ENCODE results near the gene EXOC6B.
"Not testable (repeated sequence)": the region's sequence is repeated elsewhere in the genome, so short reads cannot be mapped to it uniquely, and the experiment has no call there.

EXOC6B gene

DNA sequence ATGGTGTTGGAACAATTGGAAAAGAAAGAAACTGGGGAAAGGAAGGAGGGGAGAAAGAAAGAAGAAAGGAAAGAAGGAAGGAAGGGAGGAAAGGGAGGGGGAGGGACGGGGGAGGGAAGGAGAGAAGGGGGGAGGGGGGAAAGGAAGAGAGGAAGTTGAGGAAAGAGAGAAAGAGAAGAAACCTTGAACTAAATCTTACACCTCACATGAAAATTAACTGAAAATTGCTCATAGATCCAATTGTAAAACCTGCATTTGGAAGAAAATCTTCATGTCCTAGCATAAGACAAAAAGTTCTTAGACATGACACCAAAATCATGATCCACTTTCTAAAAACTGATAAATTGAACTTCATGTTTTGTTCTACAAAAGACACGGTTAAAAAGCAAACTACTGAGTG, 163.8 kb downstream of the EXOC6B start:
- TF ChIP-seq PAX5 (IDR thresholded peaks at IDR 0.05; ENCODE audit: insufficient read depth, low read length, severe bottlenecking) (no peak), POLR2AphosphoS5 (IDR thresholded peaks at IDR 0.05; ENCODE audit: low read depth, low read length) (no peak)
- DNase-seq (ENCODE audit: insufficient read length, low spot score) (no peak), FAIRE-seq (no peak)

GRCh38 chr2:72649810-72650209, 176.0 kb downstream of the EXOC6B start:
- no peak for DNase-seq (ENCODE audit: insufficient read length, low spot score)
- TF ChIP-seq POU2F2 (IDR thresholded peaks at IDR 0.05; ENCODE audit: low read depth, low read length) (no peak), SPI1 (IDR thresholded peaks at IDR 0.05; ENCODE audit: low read depth, low read length) (no peak), POLR2AphosphoS5 (IDR thresholded peaks at IDR 0.05; ENCODE audit: low read depth, low read length) (no peak), POLR2A (IDR thresholded peaks at IDR 0.05; ENCODE audit: low read depth, low read length) (no peak), PAX5 (IDR thresholded peaks at IDR 0.05; ENCODE audit: insufficient read depth, low read length, severe bottlenecking) (no peak), TAF1 (IDR thresholded peaks at IDR 0.05; ENCODE audit: low read depth, low read length) (no peak)
- FAIRE-seq: no peak

DNA sequence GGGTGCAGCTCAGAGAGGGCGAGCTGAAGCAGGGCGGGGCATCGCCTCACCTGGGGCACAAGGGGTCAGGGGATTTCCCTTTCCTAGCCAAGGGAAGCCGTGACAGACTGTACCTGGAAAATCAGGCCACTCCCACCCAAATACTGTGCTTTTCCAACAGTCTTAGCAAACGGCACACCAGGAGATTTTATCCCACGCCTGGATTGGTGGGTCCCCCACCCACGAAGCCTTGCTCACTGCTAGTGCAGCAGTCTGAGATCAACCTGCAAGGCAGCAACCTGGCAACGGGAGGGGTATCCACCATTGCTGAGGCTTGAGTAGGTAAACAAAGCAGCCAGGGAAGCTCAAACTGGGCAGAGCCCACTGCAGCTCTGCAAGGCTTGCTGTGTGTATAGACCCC, 184.6 kb downstream of the EXOC6B start:
- FAIRE-seq; DNase-seq (ENCODE audit: insufficient read length, low spot score): not testable (repeated sequence)

DNA sequence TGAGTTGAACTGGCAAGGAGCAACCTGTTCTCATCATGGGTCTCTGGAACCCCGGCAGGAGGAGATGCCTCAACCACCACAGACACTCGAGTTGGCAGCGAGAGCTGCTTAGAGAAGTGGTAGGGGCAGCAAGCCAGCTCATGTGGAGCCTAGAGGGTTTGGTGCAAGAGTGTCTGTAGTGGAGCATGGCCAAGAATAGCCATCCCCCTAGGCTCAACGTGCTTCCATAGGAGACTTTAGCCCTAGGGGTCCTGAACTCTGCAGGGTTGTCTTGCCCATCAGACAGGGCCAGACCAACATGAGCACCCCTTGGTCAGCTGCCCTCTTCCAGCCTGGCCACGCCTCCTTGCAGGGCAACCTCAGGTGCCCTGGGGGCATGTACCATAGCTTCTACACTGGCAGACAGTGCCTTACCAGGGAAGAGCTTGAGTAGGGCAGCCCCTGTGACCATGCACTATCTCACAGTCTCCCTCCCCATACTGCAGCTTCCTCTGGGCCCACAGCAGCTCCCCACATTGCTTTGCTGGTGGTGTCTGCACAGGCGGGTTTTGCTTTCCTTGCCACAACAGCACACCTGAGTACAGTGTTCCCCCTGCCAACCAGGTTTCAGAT, 187.1 kb downstream of the EXOC6B start:
- no peak for DNase-seq (ENCODE audit: insufficient read length, low spot score)
- no peak for FAIRE-seq
- TF ChIP-seq SPI1 (IDR thresholded peaks at IDR 0.05; ENCODE audit: low read depth, low read length): no peak
- no peak for TF ChIP-seq POLR2AphosphoS5 (IDR thresholded peaks at IDR 0.05; ENCODE audit: low read depth, low read length)
- TF ChIP-seq PAX5 (IDR thresholded peaks at IDR 0.05; ENCODE audit: insufficient read depth, low read length, severe bottlenecking): no peak
- no peak for TF ChIP-seq POU2F2 (IDR thresholded peaks at IDR 0.05; ENCODE audit: low read depth, low read length)
- TF ChIP-seq TAF1 (IDR thresholded peaks at IDR 0.05; ENCODE audit: low read depth, low read length): no peak
- no peak for TF ChIP-seq POLR2A (IDR thresholded peaks at IDR 0.05; ENCODE audit: low read depth, low read length)

DNA sequence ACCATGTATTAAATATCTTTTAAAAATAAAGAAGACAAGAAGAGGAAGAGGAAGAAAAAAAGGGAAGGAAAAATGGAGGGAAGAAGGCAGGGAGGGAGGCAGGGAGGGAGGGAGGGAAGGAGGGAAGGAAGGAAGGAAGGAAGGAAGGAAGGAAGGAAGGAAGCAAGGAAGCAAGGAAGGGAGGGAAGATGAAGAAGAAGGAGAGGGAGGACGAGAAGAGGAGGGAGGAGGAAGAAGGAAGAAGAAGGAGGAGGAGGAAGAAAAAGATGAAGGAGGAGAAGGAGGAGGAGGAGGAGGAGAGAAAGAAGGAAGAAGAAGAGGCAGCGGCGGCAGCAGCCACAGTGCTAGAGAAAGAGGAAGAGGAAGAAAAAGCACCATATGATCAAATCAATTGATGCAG, 189.6 kb downstream of the EXOC6B start:
- TF ChIP-seq POLR2A (IDR thresholded peaks at IDR 0.05; ENCODE audit: low read depth, low read length): no peak
- TF ChIP-seq SPI1 (IDR thresholded peaks at IDR 0.05; ENCODE audit: low read depth, low read length): no peak
- no peak for TF ChIP-seq POU2F2 (IDR thresholded peaks at IDR 0.05; ENCODE audit: low read depth, low read length)
- no peak for TF ChIP-seq POLR2AphosphoS5 (IDR thresholded peaks at IDR 0.05; ENCODE audit: low read depth, low read length)
- no peak for TF ChIP-seq TAF1 (IDR thresholded peaks at IDR 0.05; ENCODE audit: low read depth, low read length)
- TF ChIP-seq PAX5 (IDR thresholded peaks at IDR 0.05; ENCODE audit: insufficient read depth, low read length, severe bottlenecking): no peak
- no peak for DNase-seq (ENCODE audit: insufficient read length, low spot score)
- FAIRE-seq: no peak

GRCh38 chr2:72630767-72631166, 195.1 kb downstream of the EXOC6B start:
- DNase-seq (ENCODE audit: insufficient read length, low spot score) (no peak), FAIRE-seq (no peak)
- no peak for TF ChIP-seq PAX5 (IDR thresholded peaks at IDR 0.05; ENCODE audit: insufficient read depth, low read length, severe bottlenecking)
- no peak for TF ChIP-seq SPI1 (IDR thresholded peaks at IDR 0.05; ENCODE audit: low read depth, low read length)
- TF ChIP-seq POLR2AphosphoS5 (IDR thresholded peaks at IDR 0.05; ENCODE audit: low read depth, low read length): no peak
- TF ChIP-seq POU2F2 (IDR thresholded peaks at IDR 0.05; ENCODE audit: low read depth, low read length): no peak
- TF ChIP-seq TAF1 (IDR thresholded peaks at IDR 0.05; ENCODE audit: low read depth, low read length): no peak
- TF ChIP-seq POLR2A (IDR thresholded peaks at IDR 0.05; ENCODE audit: low read depth, low read length): no peak

DNA sequence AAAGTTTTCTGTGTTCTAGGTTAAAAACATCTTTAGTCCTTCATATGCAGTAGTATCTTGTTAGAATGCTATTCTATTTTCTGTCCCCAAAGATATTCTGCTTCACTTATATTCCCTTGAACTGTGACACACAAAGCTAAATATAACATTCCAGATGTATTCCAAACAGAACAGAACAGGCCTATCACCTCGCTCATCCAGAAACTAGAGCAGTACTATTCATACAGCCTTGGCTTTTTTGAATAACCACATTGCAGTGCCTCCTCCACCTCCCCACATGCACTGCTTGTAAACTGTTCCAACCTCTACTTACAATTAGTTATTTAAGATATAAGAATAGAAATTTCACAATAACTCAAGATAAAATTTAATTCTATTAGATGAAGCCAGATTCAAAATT, 196.8 kb downstream of the EXOC6B start:
- DNase-seq (ENCODE audit: insufficient read length, low spot score) (no peak), FAIRE-seq (no peak)
- TF ChIP-seq POLR2AphosphoS5 (IDR thresholded peaks at IDR 0.05; ENCODE audit: low read depth, low read length) (no peak), TAF1 (IDR thresholded peaks at IDR 0.05; ENCODE audit: low read depth, low read length) (no peak), PAX5 (IDR thresholded peaks at IDR 0.05; ENCODE audit: insufficient read depth, low read length, severe bottlenecking) (no peak), POU2F2 (IDR thresholded peaks at IDR 0.05; ENCODE audit: low read depth, low read length) (no peak), POLR2A (IDR thresholded peaks at IDR 0.05; ENCODE audit: low read depth, low read length) (no peak), SPI1 (IDR thresholded peaks at IDR 0.05; ENCODE audit: low read depth, low read length) (no peak)

- FAIRE-seq (no peak), DNase-seq (ENCODE audit: insufficient read length, low spot score) (no peak)
- no peak for TF ChIP-seq SPI1 (IDR thresholded peaks at IDR 0.05; ENCODE audit: low read depth, low read length)
- no peak for TF ChIP-seq POLR2AphosphoS5 (IDR thresholded peaks at IDR 0.05; ENCODE audit: low read depth, low read length)
- TF ChIP-seq POLR2A (IDR thresholded peaks at IDR 0.05; ENCODE audit: low read depth, low read length): no peak
- no peak for TF ChIP-seq TAF1 (IDR thresholded peaks at IDR 0.05; ENCODE audit: low read depth, low read length)
- no peak for TF ChIP-seq POU2F2 (IDR thresholded peaks at IDR 0.05; ENCODE audit: low read depth, low read length)
- no peak for TF ChIP-seq PAX5 (IDR thresholded peaks at IDR 0.05; ENCODE audit: insufficient read depth, low read length, severe bottlenecking)
Measured at GRCh38 chr2:72627083-72627482, 198.8 kb downstream of the EXOC6B start.

DNA sequence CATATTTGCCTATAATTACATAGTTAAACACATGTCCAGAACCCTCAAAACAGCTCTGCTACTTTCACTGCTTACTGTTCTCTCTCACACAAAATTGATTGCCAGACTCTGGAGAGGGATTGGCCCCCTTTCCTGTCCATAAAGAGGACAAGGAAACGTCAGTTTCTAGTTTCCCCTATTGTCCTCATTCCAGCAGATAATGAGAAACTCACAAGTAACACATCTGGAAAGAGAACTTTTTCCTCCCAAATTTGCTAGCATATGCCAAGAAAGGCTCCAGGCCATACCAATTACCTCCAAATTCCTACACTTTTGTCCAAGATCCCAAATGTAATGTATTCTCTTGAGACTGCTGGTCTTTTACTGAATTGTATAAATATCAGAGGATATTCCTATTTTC, 200.5 kb downstream of the EXOC6B start:
- DNase-seq (ENCODE audit: insufficient read length, low spot score) (no peak), FAIRE-seq (no peak)
- no peak for TF ChIP-seq SPI1 (IDR thresholded peaks at IDR 0.05; ENCODE audit: low read depth, low read length)
- no peak for TF ChIP-seq TAF1 (IDR thresholded peaks at IDR 0.05; ENCODE audit: low read depth, low read length)
- no peak for TF ChIP-seq POU2F2 (IDR thresholded peaks at IDR 0.05; ENCODE audit: low read depth, low read length)
- no peak for TF ChIP-seq POLR2A (IDR thresholded peaks at IDR 0.05; ENCODE audit: low read depth, low read length)
- TF ChIP-seq PAX5 (IDR thresholded peaks at IDR 0.05; ENCODE audit: insufficient read depth, low read length, severe bottlenecking): no peak
- TF ChIP-seq POLR2AphosphoS5 (IDR thresholded peaks at IDR 0.05; ENCODE audit: low read depth, low read length): no peak

DNA sequence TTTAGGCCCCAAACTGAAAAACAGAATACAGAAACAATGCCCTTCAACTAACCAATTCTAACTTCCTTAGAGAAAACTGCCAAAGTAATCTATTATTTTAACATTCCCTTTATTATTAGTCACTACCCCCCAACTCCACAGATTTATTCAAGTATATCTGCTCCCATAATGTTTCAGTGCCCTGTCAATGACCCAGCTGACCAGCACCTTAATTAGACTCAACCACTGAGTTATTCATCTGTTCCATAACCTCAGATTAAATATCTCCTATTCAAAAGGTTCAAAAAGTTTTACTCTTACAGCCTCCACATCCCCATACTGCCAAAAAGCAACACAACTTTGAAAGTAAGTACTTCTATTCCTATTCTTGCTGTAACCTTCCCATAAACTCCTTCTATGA, 202.4 kb downstream of the EXOC6B start:
- no peak for DNase-seq (ENCODE audit: insufficient read length, low spot score)
- TF ChIP-seq POLR2AphosphoS5 (IDR thresholded peaks at IDR 0.05; ENCODE audit: low read depth, low read length): no peak
- FAIRE-seq: no peak

GRCh38 chr2:72619626-72620025, 206.2 kb downstream of the EXOC6B start:
- FAIRE-seq (no peak), DNase-seq (ENCODE audit: insufficient read length, low spot score) (no peak)
- no peak for TF ChIP-seq POLR2AphosphoS5 (IDR thresholded peaks at IDR 0.05; ENCODE audit: low read depth, low read length)
- no peak for TF ChIP-seq POU2F2 (IDR thresholded peaks at IDR 0.05; ENCODE audit: low read depth, low read length)
- TF ChIP-seq TAF1 (IDR thresholded peaks at IDR 0.05; ENCODE audit: low read depth, low read length): no peak
- no peak for TF ChIP-seq PAX5 (IDR thresholded peaks at IDR 0.05; ENCODE audit: insufficient read depth, low read length, severe bottlenecking)
- TF ChIP-seq SPI1 (IDR thresholded peaks at IDR 0.05; ENCODE audit: low read depth, low read length): no peak
- no peak for TF ChIP-seq POLR2A (IDR thresholded peaks at IDR 0.05; ENCODE audit: low read depth, low read length)

Measured in GM12891 (cell line).